HFFc6 (cell line): ENCODE measurements around the gene HMHB1. TPM values are rescaled to one million over a fixed set of nuclear protein-coding genes. Genes with fewer than 3 reads are reported as not detected.

ENCODE experiments used
- DNase-seq: peaks from one replicate; pipeline ENCODE4 v3.0.0-alpha.2; 2018
- H3K27ac Mint-ChIP-seq: 2 replicates; pipeline ENCODE4 v1.8.0; 2020; ENCODE audit warnings: mild to moderate bottlenecking, mixed read lengths
- H3K27me3 Mint-ChIP-seq: 2 replicates; pipeline ENCODE4 v1.8.0; 2021; ENCODE audit warnings: mild to moderate bottlenecking, moderate library complexity, mixed read lengths; ENCODE audit not compliant: insufficient read depth
- H3K36me3 Mint-ChIP-seq: 2 replicates; pipeline ENCODE4 v1.8.0; 2021; ENCODE audit warnings: low read depth, mixed read lengths
- H3K4me1 Mint-ChIP-seq: 2 replicates; pipeline ENCODE4 v1.8.0; 2020; ENCODE audit warnings: low read depth, mixed read lengths
- H3K4me3 Mint-ChIP-seq: 2 replicates; pipeline ENCODE4 v1.8.0; 2020; ENCODE audit warnings: mild to moderate bottlenecking, moderate library complexity, mixed read lengths
- H3K9me3 Mint-ChIP-seq: 2 replicates; pipeline ENCODE4 v1.8.0; 2020; ENCODE audit warnings: mild to moderate bottlenecking, mixed read lengths
- total RNA-seq, 6 experiments: library from RNA; stranded (reverse); fragmentation: NEBNext Ultra II Directional; extraction: Animal tissue kit (Norgen Biotek cat#: 25700); gene quantifications; 2 replicates in 1 of 6; 3 replicates in 5 of 6; pipeline ENCODE4 v1.2.3, GENCODE V29; 2021
- TF ChIP-seq, protein P1 (sequence below): fragments of 200-600 bp; sonication (generic); IDR thresholded peaks from 2 replicates; pipeline ENCODE4 v1.5.0; 2021; ENCODE audit warnings: antibody characterized with exemption, mild to moderate bottlenecking

Gene HMHB1
- total RNA-seq, 6 experiments from 2014 or later = not detected

DNA sequence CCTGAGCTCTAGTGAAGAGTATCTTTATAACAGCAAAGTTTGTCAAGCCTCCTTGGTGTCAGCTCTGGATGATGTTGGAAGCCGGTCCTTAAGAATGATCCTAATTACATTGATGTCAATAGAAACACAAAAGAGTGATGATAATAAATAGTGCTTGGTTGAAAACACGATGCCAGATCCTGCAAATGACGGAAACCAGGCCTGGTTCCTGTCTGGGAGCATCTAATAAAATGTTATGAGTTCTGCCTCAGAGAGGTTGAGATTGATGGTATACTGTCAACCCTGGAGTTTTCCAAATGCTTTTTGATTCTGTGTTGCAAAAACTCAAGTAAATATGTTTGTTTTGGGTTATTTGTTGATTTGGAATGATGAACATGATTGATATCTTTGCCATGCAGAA, 23.3 kb downstream of the HMHB1 start:
- DNase-seq = no peak
- Mint-ChIP-seq H3K9me3 (no peaks in the 10 kb centered on the region), H3K36me3 (peaks cover 6% of the 10 kb centered on the region; the same call in 1 of the 2 replicates), H3K27me3 (no peaks in the 10 kb centered on the region; the same call in 1 of the 2 replicates), H3K27ac (no peak overlapping the region), H3K4me3 (no peak overlapping the region), H3K4me1 (peaks cover 28% of the 10 kb centered on the region)
- TF ChIP-seq, protein P1, sequence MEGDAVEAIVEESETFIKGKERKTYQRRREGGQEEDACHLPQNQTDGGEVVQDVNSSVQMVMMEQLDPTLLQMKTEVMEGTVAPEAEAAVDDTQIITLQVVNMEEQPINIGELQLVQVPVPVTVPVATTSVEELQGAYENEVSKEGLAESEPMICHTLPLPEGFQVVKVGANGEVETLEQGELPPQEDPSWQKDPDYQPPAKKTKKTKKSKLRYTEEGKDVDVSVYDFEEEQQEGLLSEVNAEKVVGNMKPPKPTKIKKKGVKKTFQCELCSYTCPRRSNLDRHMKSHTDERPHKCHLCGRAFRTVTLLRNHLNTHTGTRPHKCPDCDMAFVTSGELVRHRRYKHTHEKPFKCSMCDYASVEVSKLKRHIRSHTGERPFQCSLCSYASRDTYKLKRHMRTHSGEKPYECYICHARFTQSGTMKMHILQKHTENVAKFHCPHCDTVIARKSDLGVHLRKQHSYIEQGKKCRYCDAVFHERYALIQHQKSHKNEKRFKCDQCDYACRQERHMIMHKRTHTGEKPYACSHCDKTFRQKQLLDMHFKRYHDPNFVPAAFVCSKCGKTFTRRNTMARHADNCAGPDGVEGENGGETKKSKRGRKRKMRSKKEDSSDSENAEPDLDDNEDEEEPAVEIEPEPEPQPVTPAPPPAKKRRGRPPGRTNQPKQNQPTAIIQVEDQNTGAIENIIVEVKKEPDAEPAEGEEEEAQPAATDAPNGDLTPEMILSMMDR = no peak

GRCh38 chr5:143836161-143836725, 24.3 kb downstream of the HMHB1 start:
- H3K4me3 Mint-ChIP-seq = no peak overlapping the region
- no peak for DNase-seq
- H3K4me1 Mint-ChIP-seq = peaks cover 28% of the 10 kb centered on the region
- no peak overlapping the region for H3K27ac Mint-ChIP-seq
- no peaks in the 10 kb centered on the region; the same call in 1 of the 2 replicates for H3K27me3 Mint-ChIP-seq
- no peaks in the 10 kb centered on the region for H3K9me3 Mint-ChIP-seq
- TF ChIP-seq, protein P1 = no peak
- peaks cover 6% of the 10 kb centered on the region; the same call in 1 of the 2 replicates for H3K36me3 Mint-ChIP-seq

GRCh38 chr5:143837306-143837848, 25.4 kb downstream of the HMHB1 start:
- TF ChIP-seq, protein P1 = no peak
- Mint-ChIP-seq H3K36me3 (peaks cover 6% of the 10 kb centered on the region; the same call in 1 of the 2 replicates), H3K27ac (peak overlapping the region; percentile 83), H3K27me3 (no peaks in the 10 kb centered on the region), H3K4me3 (peak overlapping the region; percentile 39), H3K4me1 (peaks cover 28% of the 10 kb centered on the region), H3K9me3 (no peaks in the 10 kb centered on the region)
- DNase-seq = peak; percentile 51

- TF ChIP-seq, protein P1 = no peak
- Mint-ChIP-seq H3K4me3 (no peak overlapping the region), H3K27ac (no peak overlapping the region), H3K27me3 (no peaks in the 10 kb centered on the region), H3K4me1 (peaks cover 23% of the 10 kb centered on the region), H3K9me3 (no peaks in the 10 kb centered on the region), H3K36me3 (peaks cover 6% of the 10 kb centered on the region; the same call in 1 of the 2 replicates)
- no peak for DNase-seq
Observed at GRCh38 chr5:143841446-143841845, 29.5 kb downstream of the HMHB1 start.

- no peak overlapping the region; the same call in 1 of the 2 replicates for H3K4me3 Mint-ChIP-seq
- H3K27ac Mint-ChIP-seq = no peak overlapping the region
- DNase-seq = peak; percentile 24
- TF ChIP-seq, protein P1 = no peak
- no peaks in the 10 kb centered on the region for H3K27me3 Mint-ChIP-seq
- no peaks in the 10 kb centered on the region for H3K36me3 Mint-ChIP-seq
- peaks cover 8% of the 10 kb centered on the region for H3K4me1 Mint-ChIP-seq
- no peaks in the 10 kb centered on the region for H3K9me3 Mint-ChIP-seq
Observed at GRCh38 chr5:143842920-143843319, 31.0 kb downstream of the HMHB1 start.
